Lower leg skin (tissue), 4 donors: ENCODE measurements around the gene R3HDM2. TPM values are rescaled to one million over a fixed set of nuclear protein-coding genes. Genes with fewer than 3 reads are reported as not detected.
A peak's percentile ranks its signal among the peaks of the same experiment; 100 is the strongest.
"Not testable (repeated sequence)": the region's sequence is repeated elsewhere in the genome, so short reads cannot be mapped to it uniquely, and the experiment has no call there.

Experiments
- DNase-seq, 2 donors: peaks; one replicate each; pipeline ENCODE4 v3.0.0-alpha.2; 2019; ENCODE audit warnings: low spot score in 2 of 2
- H3K4me3 ChIP-seq: fragments of 200-600 bp; sonication (generic); 2 replicates; pipeline ENCODE4 v1.5.1; 2017; ENCODE audit warnings: mild to moderate bottlenecking, low read depth; ENCODE audit not compliant: poor library complexity, severe bottlenecking
- CTCF ChIP-seq, 3 donors: fragments of 450-650 bp; IDR thresholded peaks; one replicate each; pipeline ENCODE4 v1.5.1; 2016; ENCODE audit warnings: antibody characterized with exemption in 3 of 3, mild to moderate bottlenecking in 3 of 3, moderate library complexity in 2 of 3
- POLR2A ChIP-seq, 2 donors: fragments of 450-650 bp; IDR thresholded peaks; one replicate each; pipeline ENCODE4 v1.6.1; 2016 to 2017; ENCODE audit warnings: antibody characterized with exemption in 2 of 2, mild to moderate bottlenecking in 1 of 2, moderate library complexity in 1 of 2
- WGBS, 2 donors: methylation state at CpG; one replicate each; pipeline ENCODE4 v1.1.5; 2018; 5-methylcytosine and 5-hydroxymethylcytosine counted together
- intact Hi-C: fragments of 100-400 bp; cut with DNase I; formaldehyde crosslinking; loops from one replicate; pipeline ENCODE4 v1.15.0; 2023; ENCODE audit warnings: low total_unique reads
- total RNA-seq, 4 donors: library from RNA; depleted of rRNA; stranded (reverse); fragments of >200 nt; gene quantifications; one replicate each; pipeline ENCODE4 v1.1.0, GENCODE V29; 2016

Gene R3HDM2
- total RNA-seq, 4 donors from 2014 or later: 37.2 to 64.6 (median 54.3) TPM

DNA sequence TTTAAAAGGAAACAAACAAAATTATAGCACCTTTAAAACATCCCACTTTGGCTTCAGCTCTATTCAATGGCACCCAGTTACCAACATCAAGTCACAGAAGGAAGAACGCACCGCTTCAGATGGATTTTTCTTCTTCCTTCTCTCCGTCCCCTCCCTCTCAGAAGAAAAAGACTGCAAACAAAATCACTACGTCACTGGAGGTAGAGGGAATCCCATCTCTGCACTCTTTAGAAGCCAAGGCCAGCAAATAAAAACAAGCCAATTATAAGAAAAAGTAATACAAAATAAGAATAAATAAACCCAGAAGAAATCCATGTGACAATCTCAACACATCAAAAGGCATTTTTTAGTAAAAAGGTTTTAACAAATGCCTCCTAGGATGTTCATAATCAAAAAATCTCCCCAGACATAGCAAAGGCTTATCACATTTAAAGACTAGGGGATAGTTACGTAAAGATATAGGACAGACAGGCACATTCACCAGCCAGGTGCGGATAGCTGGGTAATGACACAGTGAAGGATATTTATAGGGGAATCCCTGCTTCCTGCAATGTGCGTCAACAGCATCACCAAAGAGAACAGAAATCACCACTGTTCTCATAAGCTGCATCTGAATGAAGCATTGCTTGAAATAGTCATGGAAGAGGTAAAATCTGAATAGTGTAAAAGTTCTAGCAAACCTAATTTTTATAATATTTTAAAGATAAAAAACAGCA, 89.4 kb downstream of the R3HDM2 start:
- 75 to 79% methylated on average over 7 of the region's 7 CpGs for WGBS, 2 donors
- DNase-seq: no peak
- no peak overlapping the region for H3K4me3 ChIP-seq
- TF ChIP-seq POLR2A (IDR thresholded peaks at IDR 0.05) (no peak), CTCF (IDR thresholded peaks at IDR 0.05) (no peak)
- intact Hi-C loops: no loop called here

DNA sequence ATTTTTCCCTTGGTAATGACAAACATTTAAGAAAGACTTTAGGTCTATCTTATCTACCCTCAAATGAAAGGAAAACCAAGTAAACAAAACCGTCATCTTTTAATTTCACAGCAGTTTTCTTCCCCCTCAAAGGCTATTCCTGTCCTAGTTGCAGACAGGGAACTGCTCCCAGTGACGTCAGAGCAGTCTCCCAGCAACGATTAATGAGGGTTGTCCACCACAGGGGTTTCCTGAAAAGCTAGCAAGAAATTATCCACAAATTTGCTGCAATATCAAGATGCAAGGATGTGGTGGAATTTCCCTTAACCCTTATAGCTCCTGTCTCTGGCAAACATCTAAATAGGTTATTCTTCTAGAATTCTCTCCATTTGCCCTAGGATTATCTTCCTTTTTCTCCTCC, 90.7 kb downstream of the R3HDM2 start:
- DNase-seq: peak in 1 of 2 donors; percentile 28
- WGBS, 2 donors: 18 to 21% methylated on average over 3 of the region's 3 CpGs
- TF ChIP-seq CTCF (IDR thresholded peaks at IDR 0.05): no peak
- intact Hi-C loops: no loop called here
- H3K4me3 ChIP-seq: no peak overlapping the region

DNA sequence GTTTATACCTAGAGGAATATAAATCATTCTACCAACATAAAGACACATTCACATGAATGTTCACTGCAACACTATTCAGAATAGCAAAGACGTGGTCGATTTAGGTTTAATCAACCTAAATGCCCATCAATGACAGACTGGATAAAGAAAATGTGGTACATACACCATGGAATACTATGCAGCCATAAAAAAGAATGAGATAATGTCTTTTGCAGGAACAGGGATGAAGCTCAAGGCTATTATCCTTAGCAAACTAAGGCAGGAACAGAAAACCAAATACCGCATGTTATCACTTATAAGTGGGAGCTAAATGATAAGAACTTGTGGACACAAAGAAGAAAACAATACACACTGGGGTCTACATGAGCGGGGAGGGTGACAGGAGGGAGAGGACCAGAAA, 94.5 kb downstream of the R3HDM2 start:
- DNase-seq, intact Hi-C loops, H3K4me3 ChIP-seq: not testable (repeated sequence)
- 98 to 100% methylated on average over 4 of the region's 4 CpGs for WGBS, 2 donors

DNA sequence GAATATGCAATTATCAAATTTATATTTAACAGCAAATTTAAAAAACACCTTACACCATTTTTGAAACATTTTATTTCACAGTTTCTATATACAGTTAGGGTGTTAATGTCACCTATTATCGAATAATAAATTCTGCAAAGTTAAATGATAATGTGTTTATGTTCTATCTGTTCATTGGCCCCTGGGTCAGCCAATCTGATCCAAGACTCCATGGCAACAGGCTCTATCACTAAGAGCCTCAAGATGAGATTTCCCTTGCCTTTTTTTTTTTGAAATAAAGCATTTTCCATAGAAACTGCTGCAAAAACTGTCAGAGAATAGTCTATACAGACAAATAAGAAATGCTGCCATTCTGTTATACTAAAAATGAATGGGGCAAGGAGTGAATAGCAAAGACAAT, 96.6 kb downstream of the R3HDM2 start:
- intact Hi-C loops: no loop called here
- WGBS, 2 donors: 90 to 96% methylated on average over 1 of the region's 1 CpG
- H3K4me3 ChIP-seq: no peak overlapping the region
- no peak for TF ChIP-seq CTCF (IDR thresholded peaks at IDR 0.05)
- TF ChIP-seq POLR2A (IDR thresholded peaks at IDR 0.05): no peak
- no peak for DNase-seq

- no peak for DNase-seq
- H3K4me3 ChIP-seq: no peak overlapping the region
- TF ChIP-seq POLR2A (IDR thresholded peaks at IDR 0.05): no peak
- no peak for TF ChIP-seq CTCF (IDR thresholded peaks at IDR 0.05)
- 78 to 86% methylated on average over 3 of the region's 3 CpGs for WGBS, 2 donors
- intact Hi-C loops: no loop called here
Measured at GRCh38 chr12:57332646-57333312, 98.1 kb downstream of the R3HDM2 start.

DNA sequence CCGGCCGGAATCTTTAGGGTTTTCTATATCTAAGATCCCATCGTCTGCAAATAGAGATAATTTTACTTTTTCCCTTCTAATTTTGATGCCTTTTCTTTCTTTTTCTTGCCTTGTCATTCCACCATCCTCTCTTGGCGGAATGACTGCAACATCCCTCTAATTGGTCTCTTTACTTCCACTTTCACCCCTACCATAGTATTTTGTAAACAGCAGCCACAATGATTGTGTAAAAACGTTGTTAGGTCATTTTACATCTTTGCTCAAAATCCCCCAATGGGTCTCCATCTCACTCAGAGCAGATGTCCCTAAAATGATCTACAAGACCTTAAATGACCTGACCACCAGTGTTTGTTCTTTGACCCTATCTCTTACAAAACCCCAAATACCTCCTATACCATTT, 99.9 kb downstream of the R3HDM2 start:
- DNase-seq: no peak
- no peak for TF ChIP-seq CTCF (IDR thresholded peaks at IDR 0.05)
- TF ChIP-seq POLR2A (IDR thresholded peaks at IDR 0.05): no peak
- WGBS, 2 donors: 93 to 95% methylated on average over 5 of the region's 5 CpGs
- no peak overlapping the region for H3K4me3 ChIP-seq
- intact Hi-C loops: no loop called here
